Activated T-helper 1 cell treated with Interleukin-2 at 50 U/mL for 16 hours (primary cell): ENCODE data around the gene PPP1R14C.
"Not testable (repeated sequence)": the region's sequence is repeated elsewhere in the genome, so short reads cannot be mapped to it uniquely, and the experiment has no call there.

Experiments used
- DNase-seq: peaks from one replicate; pipeline ENCODE4 v3.0.0-alpha.2; 2020; ENCODE audit warnings: low read depth

Gene PPP1R14C

GRCh38 chr6:150142670-150143515 lies at the start of gene PPP1R14C:
PPP1R14C (plus strand) TSS chr6:150143044; CDS start chr6:150143193, 149 bp downstream.
- DNase-seq: no peak

- DNase-seq: no peak
These were observed 49.4 kb upstream of the PPP1R14C start for GRCh38 chr6:150093397-150093796.

- DNase-seq: no peak
These were observed 44.7 kb upstream of the PPP1R14C start for GRCh38 chr6:150098155-150098554.

- DNase-seq: no peak
These were observed 43.3 kb upstream of the PPP1R14C start for GRCh38 chr6:150099546-150099945.

- DNase-seq: no peak
These were observed 42.9 kb upstream of the PPP1R14C start for GRCh38 chr6:150099953-150100352.

GRCh38 chr6:150100745-150101144 lies 42.1 kb upstream of the PPP1R14C start:
- no peak for DNase-seq

- no peak for DNase-seq
These were observed 40.0 kb upstream of the PPP1R14C start for GRCh38 chr6:150102750-150103270.

- DNase-seq: no peak
These were observed 30.6 kb upstream of the PPP1R14C start for GRCh38 chr6:150112233-150112632.

GRCh38 chr6:150115769-150116168 lies 27.1 kb upstream of the PPP1R14C start:
- DNase-seq: no peak

- no peak for DNase-seq
These were observed 26.5 kb upstream of the PPP1R14C start for GRCh38 chr6:150116200-150116800.

- DNase-seq: no peak
These were observed 24.6 kb upstream of the PPP1R14C start for GRCh38 chr6:150118203-150118602.

- DNase-seq: no peak
These were observed 24.2 kb upstream of the PPP1R14C start for GRCh38 chr6:150118627-150119026.

- no peak for DNase-seq
These were observed 23.7 kb upstream of the PPP1R14C start for GRCh38 chr6:150119173-150119572.

- DNase-seq: no peak
These were observed 19.2 kb upstream of the PPP1R14C start for GRCh38 chr6:150123645-150124044.

- no peak for DNase-seq
These were observed 18.6 kb upstream of the PPP1R14C start for GRCh38 chr6:150124235-150124634.

- no peak for DNase-seq
These were observed 16.1 kb upstream of the PPP1R14C start for GRCh38 chr6:150126641-150127291.

GRCh38 chr6:150128425-150128824 lies 14.4 kb upstream of the PPP1R14C start:
- DNase-seq: no peak

GRCh38 chr6:150129616-150130505 lies 13.0 kb upstream of the PPP1R14C start:
- DNase-seq: no peak

- DNase-seq: no peak
These were observed 9.2 kb upstream of the PPP1R14C start for GRCh38 chr6:150133686-150134085.

GRCh38 chr6:150134280-150134920 lies 8.4 kb upstream of the PPP1R14C start:
- DNase-seq: no peak

- DNase-seq: not testable (repeated sequence)
These were observed 5.1 kb upstream of the PPP1R14C start for GRCh38 chr6:150137711-150138110.
